ENCODE measurements around the gene GLCCI1.

- no peak for TF ChIP-seq CTCF (IDR thresholded peaks at IDR 0.05; ENCODE audit: insufficient read depth, low read length, poor library complexity, severe bottlenecking)
- TF ChIP-seq EZH2phosphoT487 (conservative IDR thresholded peaks at IDR 0.05; ENCODE audit: low read length): no peak
Observed at GRCh38 chr7:7966141-7966734, 2.4 kb upstream of the GLCCI1 start.
